Adrenal gland (tissue), 19 donors: ENCODE data around the gene CAB39. TPM values are rescaled to one million over a fixed set of nuclear protein-coding genes. Genes with fewer than 3 reads are reported as not detected.
A peak's percentile ranks its signal among the peaks of the same experiment; 100 is the strongest.

Source experiments
- DNase-seq, 7 donors: peaks; one replicate each; pipeline ENCODE4 v3.0.0-alpha.2; 2019 to 2020
- H3K27ac ChIP-seq, 5 donors: fragments of 200-600 bp; sonication (generic) in 4 of 5; 1 replicate in 3 of 5; 2 replicates in 2 of 5; pipeline versions ENCODE4 v1.5.1 to v1.8.0; 2016 to 2020; ENCODE audit warnings: mild to moderate bottlenecking in 1 of 5
- H3K27me3 ChIP-seq: fragments of 200-600 bp; 2 replicates; pipeline ENCODE4 v1.8.0; 2021
- H3K36me3 ChIP-seq, 2 donors: fragments of 200-600 bp; replicated peaks in 1 of 2; 1 replicate in 1 of 2; 2 replicates in 1 of 2; pipeline versions ENCODE4 v1.5.1 to v1.8.0; 2018 to 2022
- H3K4me1 ChIP-seq, 2 donors: fragments of 200-600 bp; replicated peaks in 1 of 2; 1 replicate in 1 of 2; 2 replicates in 1 of 2; pipeline versions ENCODE4 v1.5.1 to v1.8.0; 2018 to 2021
- H3K4me3 ChIP-seq, 4 donors: fragments of 200-600 bp; sonication (generic) in 3 of 4; one replicate each; pipeline ENCODE4 v1.5.1; 2016 to 2018
- H3K9me3 ChIP-seq, 3 donors: fragments of 200-600 bp; sonication (generic) in 1 of 3; replicated peaks in 1 of 3; 1 replicate in 2 of 3; 2 replicates in 1 of 3; pipeline versions ENCODE4 v1.5.1 to v1.8.0; 2016 to 2021
- CTCF ChIP-seq, 6 experiments: fragments of 450-650 bp in 4 of 6; fragments of 200-600 bp in 2 of 6; sonication (generic) in 1 of 6; IDR thresholded peaks; 1 replicate in 5 of 6; 2 replicates in 1 of 6; pipeline versions ENCODE4 v1.5.1 to v1.8.0; 2016 to 2021; ENCODE audit warnings: antibody characterized with exemption in 6 of 6, mild to moderate bottlenecking in 2 of 6, moderate library complexity in 1 of 6
- POLR2A ChIP-seq, 2 donors: fragments of 450-650 bp; IDR thresholded peaks; one replicate each; pipeline ENCODE4 v1.6.1; 2017; ENCODE audit warnings: antibody characterized with exemption in 2 of 2, mild to moderate bottlenecking in 2 of 2, moderate library complexity in 1 of 2
- WGBS, 4 donors: extraction: QIAGEN DNeasy Blood & Tissue Kit in 2 of 4; methylation state at CpG; one replicate each; pipeline versions ENCODE4 v1.1.5 to v1.1.7; 2013 to 2017; 5-methylcytosine and 5-hydroxymethylcytosine counted together
- intact Hi-C, 2 donors: fragments of 100-400 bp; cut with DNase I; formaldehyde crosslinking; loops; one replicate each; pipeline versions ENCODE4 v1.14.1 to v1.15.0; 2022 to 2023
- long read RNA-seq, 10 donors: library from polyadenylated mRNA in 3 of 10; unstranded in 2 of 10; stranded (forward) in 1 of 10; transcript quantifications; one replicate each; pipeline ENCODE4 v2.0.0 and lab custom pipeline, GENCODE V29; 2021 to 2026
- polyA plus RNA-seq, 3 donors: library from polyadenylated mRNA; stranded (reverse); fragments of 200-250 nt in 2 of 3; fragments of 350-450 nt in 1 of 3; fragmentation: Illumina TruSeq in 1 of 3; extraction: RNeasy Lipid Tissue Mini Kit (QIAGEN cat#74804) in 1 of 3; gene quantifications; one replicate each; pipeline ENCODE4 v1.2.3, GENCODE V29; 2013 to 2014
- total RNA-seq, 9 donors: library from RNA; depleted of rRNA in 4 of 9; stranded (reverse); fragments of >200 nt in 4 of 9; fragments of 120-200 nt in 1 of 9; fragmentation: NEBNext Ultra II Directional in 1 of 9; extraction: Animal tissue kit (Norgen Biotek cat#: 25700) in 1 of 9; gene quantifications; one replicate each; pipeline versions ENCODE4 v1.1.0 to v1.2.4, GENCODE V29; 2013 to 2023
- donor health status: healthy with polysubstance abuse.
- donor health status: Bipolar disorder and iron deficiency.
- donor health status: DM: yes; HTN: yes; CAD: no.
- donor health status: DM: no; HTN: no; CAD: no.
- donor health status: DM: no; HTN: no; CAD: no.
- donor health status: DM: yes; HTN: yes; CAD: no.

CAB39 gene
- total RNA-seq (10 to 100 TPM; 47.1 to 96.1 (median 56.8) TPM), polyA plus RNA-seq (10 to 100 TPM; 10.5 to 65.8 (median 19.5) TPM)
- long read RNA-seq, donor 1, partial matches to known transcripts = 0 of 5 reads
- long read RNA-seq, donor 1, other reads (novel, unspliced or antisense) = 0 of 5 reads
- long read RNA-seq, donor 2, partial matches to known transcripts = 0 of 3 reads
- long read RNA-seq, donor 2, other reads (novel, unspliced or antisense) = 0 of 3 reads
- long read RNA-seq, donor 3, partial matches to known transcripts = 78 of 80 reads
- long read RNA-seq, donor 3, other reads (novel, unspliced or antisense) = 0 of 80 reads
- long read RNA-seq, donor 4, partial matches to known transcripts = 0 of 7 reads
- long read RNA-seq, donor 4, other reads (novel, unspliced or antisense) = 7 of 7 reads
- long read RNA-seq, donor 5, transcript CAB39-201 (9 exons, 3,826 nt) = major isoform, 143 of 149 reads
- long read RNA-seq, donor 5, partial matches to known transcripts = 1 of 149 reads
- long read RNA-seq, donor 5, other reads (novel, unspliced or antisense) = 4 of 149 reads
- long read RNA-seq, donor 6, partial matches to known transcripts = 1 of 4 reads
- long read RNA-seq, donor 6, other reads (novel, unspliced or antisense) = 3 of 4 reads
- long read RNA-seq, donor 7, partial matches to known transcripts = 44 of 47 reads
- long read RNA-seq, donor 7, other reads (novel, unspliced or antisense) = 0 of 47 reads
- long read RNA-seq, donor 8, partial matches to known transcripts = 0 of 4 reads
- long read RNA-seq, donor 8, other reads (novel, unspliced or antisense) = 0 of 4 reads
- long read RNA-seq, donor 9, partial matches to known transcripts = 66 of 71 reads
- long read RNA-seq, donor 9, other reads (novel, unspliced or antisense) = 0 of 71 reads
- long read RNA-seq, donor 10, partial matches to known transcripts = 0 of 4 reads
- long read RNA-seq, donor 10, other reads (novel, unspliced or antisense) = 0 of 4 reads

GRCh38 chr2:230712443-230713330 is at the start of gene CAB39:
TSS of gene CAB39 (plus strand) at chr2:230712842. CDS start at chr2:230760002, 47,160 bp downstream.
- peak within 1 kb of the TSS; percentile 37 to 94 (median 73) for H3K4me3 ChIP-seq
- TF ChIP-seq CTCF (IDR thresholded peaks at IDR 0.05) (peak; percentile 22 to 96 (median 68)), POLR2A (IDR thresholded peaks at IDR 0.05) (peak; percentile 69 to 88)
- H3K9me3 ChIP-seq = no peaks in the 10 kb centered on the region
- H3K27me3 ChIP-seq = no peaks in the 10 kb centered on the region
- H3K27ac ChIP-seq = peak within 1 kb of the TSS; percentile 71 to 98 (median 94)
- intact Hi-C loops = loop anchor here in 1 of 2 donors (10.0 kb wide), 1 partner anchor 82 kb away; no protein-coding TSS in a partner anchor
- H3K4me1 ChIP-seq = peaks cover 9 to 31% of the 10 kb centered on the region in 2 donors
- WGBS, 4 donors = 0 to 1% (median 0%) methylated on average over 12 to 110 of the region's 110 CpGs
- H3K36me3 ChIP-seq = no peaks in the 10 kb centered on the region
- DNase-seq = peak; percentile 79 to 89 (median 86)

GRCh38 chr2:230664128-230664527 is 48.5 kb upstream of the CAB39 start:
- H3K27me3 ChIP-seq = no peaks in the 10 kb centered on the region
- TF ChIP-seq CTCF (IDR thresholded peaks at IDR 0.05) (no peak), POLR2A (IDR thresholded peaks at IDR 0.05) (no peak)
- H3K27ac ChIP-seq = no peak overlapping the region
- no peaks in the 10 kb centered on the region for H3K9me3 ChIP-seq
- WGBS, 4 donors = 68 to 85% (median 77%) methylated on average over 4 of the region's 4 CpGs
- no peak overlapping the region for H3K4me3 ChIP-seq
- no peak for DNase-seq
- H3K4me1 ChIP-seq = no peaks in the 10 kb centered on the region
- intact Hi-C loops = no loop called here
- H3K36me3 ChIP-seq = no peaks in the 10 kb centered on the region

GRCh38 chr2:230664844-230665243 is 47.8 kb upstream of the CAB39 start:
- WGBS, 4 donors = 74 to 84% (median 81%) methylated on average over 7 of the region's 7 CpGs
- Histone ChIP-seq H3K27ac (no peak overlapping the region), H3K4me1 (no peaks in the 10 kb centered on the region), H3K27me3 (no peaks in the 10 kb centered on the region), H3K4me3 (no peak overlapping the region), H3K9me3 (no peaks in the 10 kb centered on the region), H3K36me3 (no peaks in the 10 kb centered on the region)
- no peak for DNase-seq
- intact Hi-C loops = no loop called here
- TF ChIP-seq POLR2A (IDR thresholded peaks at IDR 0.05) (no peak), CTCF (IDR thresholded peaks at IDR 0.05) (no peak)
